H9 (cell line): ENCODE data around the gene MAP3K21. TPM values are rescaled to one million over a fixed set of nuclear protein-coding genes. Genes with fewer than 3 reads are reported as not detected.

ENCODE experiments used
- DNase-seq: peaks from one replicate; pipeline ENCODE4 v3.0.0-alpha.2; 2017
- H2AFZ ChIP-seq: one replicate; pipeline ENCODE4 v1.6.1; 2013; ENCODE audit warnings: mild to moderate bottlenecking, low read length, control low read depth, moderate library complexity
- H2AK5ac ChIP-seq: 2 replicates; pipeline ENCODE4 v1.6.1; 2013; ENCODE audit warnings: low read length, control low read depth, mixed read lengths; ENCODE audit not compliant: insufficient read length
- H2BK120ac ChIP-seq: one replicate; pipeline ENCODE4 v1.6.1; 2013; ENCODE audit warnings: low read depth, mild to moderate bottlenecking, low read length, control low read depth, inconsistent platforms; ENCODE audit not compliant: poor library complexity, severe bottlenecking
- H2BK12ac ChIP-seq: 2 replicates; pipeline ENCODE4 v1.6.1; 2013; ENCODE audit warnings: low read length, control low read depth, mixed read lengths, low read depth; ENCODE audit not compliant: insufficient read length
- H2BK15ac ChIP-seq: 2 replicates; pipeline ENCODE4 v1.6.1; 2013; ENCODE audit warnings: low read depth, low read length, control low read depth
- H2BK20ac ChIP-seq: one replicate; pipeline ENCODE4 v1.6.1; 2013; ENCODE audit warnings: low read depth, mild to moderate bottlenecking, low read length, control low read depth, inconsistent platforms; ENCODE audit not compliant: poor library complexity, severe bottlenecking
- H2BK5ac ChIP-seq: 2 replicates; pipeline ENCODE4 v1.6.1; 2013; ENCODE audit warnings: low read length, control low read depth, mixed read lengths; ENCODE audit not compliant: insufficient read length
- H3K14ac ChIP-seq: 2 replicates; pipeline ENCODE4 v1.6.1; 2013; ENCODE audit warnings: low read length, control low read depth; ENCODE audit not compliant: insufficient read depth
- H3K18ac ChIP-seq: 2 replicates; pipeline ENCODE4 v1.6.1; 2013; ENCODE audit warnings: low read depth, mild to moderate bottlenecking, mixed read lengths, low read length, control low read depth; ENCODE audit not compliant: insufficient read length
- H3K23ac ChIP-seq: 2 replicates; pipeline ENCODE4 v1.6.1; 2013; ENCODE audit warnings: low read length, control low read depth, mixed read lengths, low read depth; ENCODE audit not compliant: insufficient read length
- H3K23me2 ChIP-seq: 2 replicates; pipeline ENCODE4 v1.6.1; 2013; ENCODE audit warnings: low read depth, mild to moderate bottlenecking, mixed read lengths, low read length, control low read depth; ENCODE audit not compliant: insufficient read length, poor library complexity, severe bottlenecking
- H3K27ac ChIP-seq: 2 replicates; pipeline ENCODE4 v1.5.1; 2013; ENCODE audit warnings: low read length, control low read depth, mixed read lengths, low read depth; ENCODE audit not compliant: insufficient read length
- H3K27me3 ChIP-seq: 2 replicates; pipeline ENCODE4 v1.6.1; 2013; ENCODE audit warnings: low read length, control low read depth, inconsistent platforms; ENCODE audit not compliant: insufficient read depth
- H3K4ac ChIP-seq: 2 replicates; pipeline ENCODE4 v1.6.1; 2013; ENCODE audit warnings: low read depth, mild to moderate bottlenecking, control low read depth, inconsistent platforms, low read length, moderate library complexity
- H3K4me1 ChIP-seq: 2 replicates; pipeline ENCODE4 v1.6.1; 2013; ENCODE audit warnings: low read length, control low read depth, inconsistent platforms; ENCODE audit not compliant: insufficient read depth
- H3K4me2 ChIP-seq: 2 replicates; pipeline ENCODE4 v1.6.1; 2013; ENCODE audit warnings: low read length, control low read depth, mixed read lengths; ENCODE audit not compliant: insufficient read length, insufficient read depth
- H3K56ac ChIP-seq: 2 replicates; pipeline ENCODE4 v1.6.1; 2013; ENCODE audit warnings: low read depth, mild to moderate bottlenecking, mixed read lengths, low read length, control low read depth; ENCODE audit not compliant: insufficient read length
- H3K79me1 ChIP-seq: 2 replicates; pipeline ENCODE4 v1.6.1; 2013; ENCODE audit warnings: low read depth, mild to moderate bottlenecking, moderate library complexity, low read length, control low read depth, inconsistent platforms; ENCODE audit not compliant: insufficient read depth, poor library complexity, severe bottlenecking
- H3K79me2 ChIP-seq: 2 replicates; pipeline ENCODE4 v1.6.1; 2013; ENCODE audit warnings: low read length, control low read depth, inconsistent platforms; ENCODE audit not compliant: insufficient read depth
- H3K9ac ChIP-seq: 2 replicates; pipeline ENCODE4 v1.6.1; 2013; ENCODE audit warnings: low read length, control low read depth, mixed read lengths; ENCODE audit not compliant: insufficient read length; ENCODE audit errors: extremely low read depth
- H3K9me3 ChIP-seq: one replicate; pipeline ENCODE4 v1.6.1; 2013; ENCODE audit warnings: low read depth, low read length, inconsistent platforms; ENCODE audit not compliant: control insufficient read depth
- H3T11ph ChIP-seq: one replicate; pipeline ENCODE4 v1.6.1; 2013; ENCODE audit warnings: mild to moderate bottlenecking, low read length, control low read depth, inconsistent platforms
- H4K20me1 ChIP-seq: one replicate; pipeline ENCODE4 v1.6.1; 2013; ENCODE audit not compliant: control insufficient read depth, insufficient read length, insufficient read depth
- H4K5ac ChIP-seq: 2 replicates; pipeline ENCODE4 v1.6.1; 2013; ENCODE audit warnings: low read depth, mild to moderate bottlenecking, mixed read lengths, low read length, control low read depth; ENCODE audit not compliant: insufficient read length
- H4K8ac ChIP-seq: replicated peaks from 2 replicates; pipeline ENCODE4 v1.6.1; 2013; ENCODE audit warnings: low read length, control low read depth, mixed read lengths, low read depth; ENCODE audit not compliant: insufficient read length
- H4K91ac ChIP-seq: 2 replicates; pipeline ENCODE4 v1.6.1; 2013; ENCODE audit warnings: low read depth, mild to moderate bottlenecking, moderate library complexity, mixed read lengths, low read length, control low read depth; ENCODE audit not compliant: insufficient read length
- H3K27ac Mint-ChIP-seq, 3 experiments: 2 replicates in 2 of 3; 3 replicates in 1 of 3; pipeline ENCODE4 v1.8.0; 2020 to 2021; ENCODE audit warnings: mixed read lengths in 3 of 3, mild to moderate bottlenecking in 1 of 3, moderate library complexity in 1 of 3
- H3K27me3 Mint-ChIP-seq: 2 replicates; pipeline ENCODE4 v1.8.0; 2021; ENCODE audit warnings: low read depth, mild to moderate bottlenecking, moderate library complexity, mixed read lengths
- H3K36me3 Mint-ChIP-seq, 3 experiments: 2 replicates in 2 of 3; 3 replicates in 1 of 3; pipeline ENCODE4 v1.8.0; 2020 to 2021; ENCODE audit warnings: low read depth in 3 of 3, mixed read lengths in 3 of 3; ENCODE audit not compliant: insufficient read depth in 1 of 3
- H3K4me1 Mint-ChIP-seq, 2 experiments: 2 replicates each; pipeline ENCODE4 v1.8.0; 2020; ENCODE audit warnings: mixed read lengths in 2 of 2
- H3K4me3 Mint-ChIP-seq, 2 experiments: 2 replicates in 1 of 2; 3 replicates in 1 of 2; pipeline ENCODE4 v1.8.0; 2020 to 2021; ENCODE audit warnings: mild to moderate bottlenecking in 2 of 2, mixed read lengths in 2 of 2, moderate library complexity in 1 of 2
- H3K9me3 Mint-ChIP-seq, 2 experiments: 2 replicates in 1 of 2; 3 replicates in 1 of 2; pipeline ENCODE4 v1.8.0; 2020; ENCODE audit warnings: mild to moderate bottlenecking in 2 of 2, mixed read lengths in 2 of 2, moderate library complexity in 1 of 2
- WGBS: extraction: QIAGEN DNeasy Blood & Tissue Kit; methylation state at CpG from one replicate; pipeline ENCODE4 v1.1.7; 2013; ENCODE audit warnings: missing lambda C conversion rate, low lambda C conversion rate, mixed read lengths; ENCODE audit not compliant: insufficient read length; ENCODE audit errors: extremely low coverage; 5-methylcytosine and 5-hydroxymethylcytosine counted together
- total RNA-seq: library from RNA; stranded (reverse); gene quantifications from 2 replicates; pipeline ENCODE4 v1.2.1, GENCODE V29; 2021
- TF ChIP-seq, protein P1 (sequence below): fragments of 200-600 bp; sonication (generic); conservative IDR thresholded peaks from 3 replicates; pipeline ENCODE4 v1.8.0; 2021; ENCODE audit warnings: antibody characterized with exemption, mild to moderate bottlenecking

Gene MAP3K21
- total RNA-seq, 1 experiment from 2014 or later: 11.7 TPM

DNA sequence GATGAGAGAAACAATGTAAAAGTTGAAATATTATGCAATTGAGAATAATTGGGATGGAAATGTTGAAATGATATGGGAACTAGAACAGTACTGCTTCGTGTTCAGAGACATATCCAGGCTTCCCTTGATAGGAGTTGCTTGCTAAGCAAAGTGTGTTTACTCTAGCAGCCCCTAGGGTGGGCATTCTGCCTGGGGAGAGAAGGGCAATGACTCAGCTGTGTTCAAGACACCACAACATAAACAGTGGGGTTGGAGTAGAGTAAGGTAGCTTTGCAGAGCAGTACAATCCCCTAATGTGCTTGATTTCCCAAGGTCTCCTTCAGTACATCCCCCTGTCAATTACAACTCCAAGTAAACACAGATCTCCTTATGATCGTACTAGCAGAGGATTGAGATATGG is 27.2 kb upstream of the MAP3K21 start:
- Histone ChIP-seq H3K4me1 (peaks cover 3% of the 10 kb centered on the region; the same call in 1 of the 2 replicates), H4K91ac (no peak overlapping the region), H3K4me2 (no peak overlapping the region), H4K5ac (no peak overlapping the region), H2BK120ac (no peak overlapping the region), H3T11ph (no peak overlapping the region), H3K27me3 (no peaks in the 10 kb centered on the region), H3K9me3 (no peaks in the 10 kb centered on the region), H3K79me1 (no peaks in the 10 kb centered on the region), H2BK20ac (no peak overlapping the region), H3K23ac (no peak overlapping the region), H4K20me1 (no peaks in the 10 kb centered on the region), H4K8ac (no peak overlapping the region), H3K9ac (no peak overlapping the region), H2AFZ (no peak overlapping the region), H2BK15ac (no peak overlapping the region), H2BK12ac (no peak overlapping the region), H3K14ac (no peak overlapping the region), H3K27ac (no peak overlapping the region), H3K18ac (no peak overlapping the region), H3K23me2 (no peaks in the 10 kb centered on the region), H2BK5ac (no peak overlapping the region), H3K56ac (no peak overlapping the region), H3K79me2 (no peaks in the 10 kb centered on the region; the same call in 1 of the 2 replicates), H3K4ac (no peak overlapping the region), H2AK5ac (no peak overlapping the region)
- Mint-ChIP-seq H3K4me1 (peaks cover 11 to 16% of the 10 kb centered on the region in 2 experiments), H3K9me3 (peaks cover 3 to 7% of the 10 kb centered on the region in 2 experiments; a peak in 3 of 5 replicates), H3K4me3 (no peak overlapping the region), H3K27ac (peak overlapping the region in 1 of 3 experiments; percentile 82; a peak in 1 of 7 replicates), H3K36me3 (peaks cover 0 to 2% (median 0%) of the 10 kb centered on the region in 3 experiments; a peak in 3 of 7 replicates), H3K27me3 (no peaks in the 10 kb centered on the region)
- TF ChIP-seq, protein P1, sequence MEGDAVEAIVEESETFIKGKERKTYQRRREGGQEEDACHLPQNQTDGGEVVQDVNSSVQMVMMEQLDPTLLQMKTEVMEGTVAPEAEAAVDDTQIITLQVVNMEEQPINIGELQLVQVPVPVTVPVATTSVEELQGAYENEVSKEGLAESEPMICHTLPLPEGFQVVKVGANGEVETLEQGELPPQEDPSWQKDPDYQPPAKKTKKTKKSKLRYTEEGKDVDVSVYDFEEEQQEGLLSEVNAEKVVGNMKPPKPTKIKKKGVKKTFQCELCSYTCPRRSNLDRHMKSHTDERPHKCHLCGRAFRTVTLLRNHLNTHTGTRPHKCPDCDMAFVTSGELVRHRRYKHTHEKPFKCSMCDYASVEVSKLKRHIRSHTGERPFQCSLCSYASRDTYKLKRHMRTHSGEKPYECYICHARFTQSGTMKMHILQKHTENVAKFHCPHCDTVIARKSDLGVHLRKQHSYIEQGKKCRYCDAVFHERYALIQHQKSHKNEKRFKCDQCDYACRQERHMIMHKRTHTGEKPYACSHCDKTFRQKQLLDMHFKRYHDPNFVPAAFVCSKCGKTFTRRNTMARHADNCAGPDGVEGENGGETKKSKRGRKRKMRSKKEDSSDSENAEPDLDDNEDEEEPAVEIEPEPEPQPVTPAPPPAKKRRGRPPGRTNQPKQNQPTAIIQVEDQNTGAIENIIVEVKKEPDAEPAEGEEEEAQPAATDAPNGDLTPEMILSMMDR: no peak
- DNase-seq: no peak
- no CpG with 5 or more reads among the region's 2 CpGs for WGBS
